HG02571 (cell line): ENCODE results near the gene GPBP1.
A peak's percentile ranks its signal among the peaks of the same experiment; 100 is the strongest.
"Not testable (repeated sequence)": the region's sequence is repeated elsewhere in the genome, so short reads cannot be mapped to it uniquely, and the experiment has no call there.

ENCODE experiments used
- ATAC-seq: cut with Tn5 transposase; IDR thresholded peaks from one replicate; pipeline ENCODE4 v1.9.1; 2021; ENCODE audit warnings: mild to moderate bottlenecking, moderate library complexity; ENCODE audit not compliant: unreplicated experiment

GPBP1 gene

GRCh38 chr5:57259704-57260103 is 85.8 kb downstream of the GPBP1 start:
- ATAC-seq = no peak

- no peak for ATAC-seq
These were observed 88.7 kb downstream of the GPBP1 start for GRCh38 chr5:57262541-57262940.

- no peak for ATAC-seq
These were observed 93.9 kb downstream of the GPBP1 start for GRCh38 chr5:57267805-57268204.

DNA sequence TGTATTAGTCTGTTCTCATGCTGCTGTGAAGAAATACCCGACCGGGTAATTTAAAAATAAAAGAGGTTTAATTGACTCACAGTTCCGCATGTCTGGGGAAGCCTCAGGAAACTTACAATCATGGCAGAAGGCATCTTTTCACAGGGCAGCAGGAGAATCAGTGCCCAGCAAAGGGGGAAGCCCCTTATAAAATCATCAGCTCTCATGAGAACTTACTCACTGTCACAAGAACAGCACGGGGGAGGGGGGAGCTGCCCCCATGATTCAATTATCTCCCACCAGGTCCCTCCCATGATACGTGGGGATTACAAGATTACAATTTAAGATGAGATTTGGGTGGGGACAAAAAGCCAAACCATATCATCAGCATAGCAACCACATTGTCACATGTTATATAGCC is 102.5 kb downstream of the GPBP1 start:
- ATAC-seq = no peak

DNA sequence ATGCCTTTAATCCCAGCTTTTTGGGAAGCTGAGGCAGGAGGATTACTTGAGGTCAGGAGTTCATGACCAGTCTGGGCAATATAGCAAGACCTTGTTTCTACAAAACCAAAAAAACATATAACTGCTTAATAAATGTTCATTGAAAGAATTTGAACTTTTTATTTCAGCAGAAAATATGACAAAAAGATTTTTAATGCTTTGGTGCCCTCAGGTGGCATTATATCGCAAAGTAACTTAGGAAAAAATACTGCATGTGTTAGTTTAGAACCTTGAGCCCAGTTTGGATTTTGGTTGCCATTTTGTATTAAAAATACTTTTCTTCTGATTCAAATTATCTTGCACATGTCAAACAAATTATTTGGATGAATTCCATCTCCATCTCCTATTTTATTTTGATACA is 103.2 kb downstream of the GPBP1 start:
- no peak for ATAC-seq

GRCh38 chr5:57280853-57281252 is 107.0 kb downstream of the GPBP1 start:
- ATAC-seq = no peak

GRCh38 chr5:57285084-57285483 is 111.2 kb downstream of the GPBP1 start:
- ATAC-seq = not testable (repeated sequence)

GRCh38 chr5:57291894-57292293 is 118.0 kb downstream of the GPBP1 start:
- ATAC-seq = no peak

- no peak for ATAC-seq
These were observed 118.5 kb downstream of the GPBP1 start for GRCh38 chr5:57292336-57292735.

GRCh38 chr5:57298295-57298984 is 124.6 kb downstream of the GPBP1 start:
- peak; percentile 66 for ATAC-seq

DNA sequence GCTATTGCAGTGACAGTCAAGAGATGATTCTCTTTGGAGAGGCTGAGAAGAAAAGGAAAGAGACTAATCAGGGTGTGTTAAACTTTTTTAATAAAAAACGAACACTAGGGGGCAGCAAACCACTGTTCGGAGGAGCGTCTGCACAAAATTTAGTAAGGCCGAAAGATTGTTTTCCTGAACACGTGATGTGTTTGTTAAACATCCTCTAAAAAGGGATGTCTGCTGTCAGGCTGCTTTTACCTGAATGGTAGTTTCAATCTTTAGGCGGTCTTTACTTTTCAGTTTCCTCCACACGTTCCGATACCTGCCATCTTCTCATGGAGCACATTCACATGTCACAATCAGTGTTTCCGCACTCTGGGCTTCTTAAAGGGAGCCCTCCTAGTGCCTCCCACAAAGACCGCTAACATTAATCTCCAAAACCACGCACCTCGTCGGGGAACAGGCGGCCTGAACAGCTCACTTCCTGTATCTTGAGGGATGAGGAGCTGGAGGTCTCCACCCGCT is 125.2 kb downstream of the GPBP1 start:
- no peak for ATAC-seq

GRCh38 chr5:57299986-57300385 is 126.1 kb downstream of the GPBP1 start:
- no peak for ATAC-seq

- ATAC-seq = no peak
These were observed 128.3 kb downstream of the GPBP1 start for GRCh38 chr5:57302164-57302563.

DNA sequence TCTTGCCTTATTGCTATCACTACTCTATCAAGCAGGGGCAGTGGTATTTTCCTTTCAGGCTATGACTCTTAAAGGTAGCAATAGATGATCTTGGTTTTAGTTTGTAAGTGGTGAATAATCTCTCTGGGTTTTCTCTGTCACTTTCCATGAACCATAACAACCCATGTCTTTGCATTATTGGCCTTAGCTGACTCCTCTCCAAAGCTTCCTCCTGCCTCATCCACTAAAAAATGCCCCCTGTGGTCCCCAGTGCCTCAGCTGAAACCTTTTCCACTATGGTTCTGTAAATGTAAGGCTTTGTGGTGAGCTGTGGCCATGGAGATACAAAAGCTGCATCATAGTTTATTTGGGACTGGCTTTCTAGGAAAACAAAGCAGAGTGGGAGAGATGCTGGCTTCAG is 128.8 kb downstream of the GPBP1 start:
- ATAC-seq = no peak

GRCh38 chr5:57303985-57304384 is 130.1 kb downstream of the GPBP1 start:
- no peak for ATAC-seq

- ATAC-seq = no peak
These were observed 131.1 kb downstream of the GPBP1 start for GRCh38 chr5:57304931-57305330.

- no peak for ATAC-seq
These were observed 132.5 kb downstream of the GPBP1 start for GRCh38 chr5:57306359-57306758.

GRCh38 chr5:57307516-57307915 is 133.7 kb downstream of the GPBP1 start:
- no peak for ATAC-seq

DNA sequence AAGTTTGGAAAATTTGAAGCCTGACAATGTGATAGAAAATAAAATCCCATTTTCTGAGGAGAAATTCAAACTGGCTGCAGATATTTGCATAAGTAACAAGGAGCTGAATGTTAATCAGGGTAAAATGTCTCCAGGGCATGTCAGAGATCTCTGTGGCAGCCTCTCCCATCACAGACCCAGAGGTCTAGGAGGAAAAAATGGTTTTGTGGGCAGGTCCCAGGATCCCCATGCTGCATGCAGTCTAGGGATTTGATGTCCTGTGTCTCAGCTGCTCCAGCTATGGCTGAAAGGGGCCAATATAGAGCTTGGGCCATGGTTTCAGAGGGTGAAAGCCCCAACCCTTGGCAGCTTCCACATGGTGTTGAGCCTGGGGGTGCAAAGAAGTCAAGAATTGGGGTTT is 135.2 kb downstream of the GPBP1 start:
- not testable (repeated sequence) for ATAC-seq

DNA sequence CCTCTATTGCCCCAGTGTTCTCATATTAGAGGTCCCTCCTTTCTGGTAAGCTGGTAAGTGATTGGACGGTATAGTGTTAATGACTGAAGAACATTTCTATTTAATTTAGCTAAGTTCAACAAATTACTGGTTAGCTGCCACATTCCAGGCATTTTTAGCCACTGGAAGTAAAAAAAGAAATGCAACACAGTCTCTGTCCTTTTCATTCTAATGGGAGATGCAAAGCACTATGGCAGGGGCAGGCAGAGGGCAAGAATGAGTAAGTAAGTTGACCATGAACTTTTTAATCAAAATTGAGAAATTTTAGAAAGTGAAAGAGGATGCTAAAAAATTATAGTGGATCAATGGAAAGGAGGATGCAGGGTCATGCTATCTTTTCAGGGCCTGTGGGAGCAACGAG is 137.4 kb downstream of the GPBP1 start:
- no peak for ATAC-seq

- ATAC-seq = no peak
These were observed 138.3 kb downstream of the GPBP1 start for GRCh38 chr5:57311921-57312735.

- no peak for ATAC-seq
These were observed 139.9 kb downstream of the GPBP1 start for GRCh38 chr5:57313716-57314115.
